ENCODE results near the gene PAOX. TPM values are rescaled to one million over a fixed set of nuclear protein-coding genes. Genes with fewer than 3 reads are reported as not detected.
"Not testable (repeated sequence)": the region's sequence is repeated elsewhere in the genome, so short reads cannot be mapped to it uniquely, and the experiment has no call there.

The PAOX gene
- total RNA-seq, 2 donors from 2014 or later = 9.7 to 11.1 TPM

GRCh38 chr10:133412381-133412711 is 33.3 kb downstream of the PAOX start:
- Histone ChIP-seq H3K27me3 (ENCODE audit: control insufficient read depth, insufficient read depth, low read length, poor library complexity, severe bottlenecking) (no peaks in the 10 kb centered on the region), H3K9me3 (ENCODE audit: control insufficient read depth, low read length) (peaks cover 70% of the 10 kb centered on the region), H3K4me1 (ENCODE audit: control insufficient read depth, insufficient read depth, low read length) (no peaks in the 10 kb centered on the region), H3K27ac (ENCODE audit: low read depth, low read length) (no peak overlapping the region), H3K4me3 (ENCODE audit: low read length) (peak overlapping the region; percentile 5), H3K9ac (ENCODE audit: extremely low read depth, low read length, poor library complexity, severe bottlenecking) (no peak overlapping the region), H3K36me3 (ENCODE audit: control insufficient read depth, insufficient read depth, low read length) (peaks cover 70% of the 10 kb centered on the region)
- Mint-ChIP-seq H3K4me1 (no peaks in the 10 kb centered on the region), H3K9me3 (peaks cover 73% of the 10 kb centered on the region), H3K4me3 (no peak overlapping the region), H3K36me3 (ENCODE audit: low read depth) (peaks cover 82% of the 10 kb centered on the region), H3K27me3 (ENCODE audit: insufficient read depth) (no peaks in the 10 kb centered on the region), H3K27ac (no peak overlapping the region)
- TF ChIP-seq CTCF (conservative IDR thresholded peaks at IDR 0.05) = no peak
- DNase-seq = no peak

- Mint-ChIP-seq H3K36me3 (ENCODE audit: low read depth) (peaks cover 73% of the 10 kb centered on the region), H3K9me3 (peaks cover 57% of the 10 kb centered on the region)
- H3K4me3 Mint-ChIP-seq = not testable (repeated sequence)
Observed at GRCh38 chr10:133414401-133414800, 35.3 kb downstream of the PAOX start.

GRCh38 chr10:133415752-133416151 is 36.7 kb downstream of the PAOX start:
- Mint-ChIP-seq H3K4me1 (no peaks in the 10 kb centered on the region), H3K27ac (no peak overlapping the region), H3K36me3 (ENCODE audit: low read depth) (peaks cover 67% of the 10 kb centered on the region), H3K27me3 (ENCODE audit: insufficient read depth) (no peaks in the 10 kb centered on the region), H3K9me3 (peaks cover 47% of the 10 kb centered on the region), H3K4me3 (no peak overlapping the region)
- TF ChIP-seq CTCF (conservative IDR thresholded peaks at IDR 0.05) = no peak
- Histone ChIP-seq H3K4me1 (ENCODE audit: control insufficient read depth, insufficient read depth, low read length) (no peaks in the 10 kb centered on the region), H3K36me3 (ENCODE audit: control insufficient read depth, insufficient read depth, low read length) (peaks cover 41% of the 10 kb centered on the region), H3K4me3 (ENCODE audit: low read length) (no peak overlapping the region), H3K27me3 (ENCODE audit: control insufficient read depth, insufficient read depth, low read length, poor library complexity, severe bottlenecking) (no peaks in the 10 kb centered on the region), H3K9ac (ENCODE audit: extremely low read depth, low read length, poor library complexity, severe bottlenecking) (no peak overlapping the region), H3K9me3 (ENCODE audit: control insufficient read depth, low read length) (peaks cover 39% of the 10 kb centered on the region), H3K27ac (ENCODE audit: low read depth, low read length) (no peak overlapping the region)
- WGBS, 2 experiments (ENCODE audit: insufficient coverage in 1 of 2, insufficient read length in 1 of 2) = 94 to 98% methylated on average over 25 of the region's 25 CpGs
- DNase-seq = peak; percentile 38

More at GRCh38 chr10:133414401-133414800, 35.3 kb downstream of the PAOX start:
- H3K4me1 ChIP-seq (ENCODE audit: control insufficient read depth, insufficient read depth, low read length); H3K27ac ChIP-seq (ENCODE audit: low read depth, low read length); DNase-seq; H3K4me1 Mint-ChIP-seq; H3K27me3 ChIP-seq (ENCODE audit: control insufficient read depth, insufficient read depth, low read length, poor library complexity, severe bottlenecking); H3K27me3 Mint-ChIP-seq (ENCODE audit: insufficient read depth); H3K27ac Mint-ChIP-seq; H3K4me3 ChIP-seq (ENCODE audit: low read length); H3K9ac ChIP-seq (ENCODE audit: extremely low read depth, low read length, poor library complexity, severe bottlenecking): not testable (repeated sequence)
- 93 to 100% methylated on average over 10 to 17 of the region's 23 CpGs for WGBS, 2 experiments (ENCODE audit: insufficient coverage in 1 of 2, insufficient read length in 1 of 2)
- H3K36me3 ChIP-seq (ENCODE audit: control insufficient read depth, insufficient read depth, low read length) = peaks cover 51% of the 10 kb centered on the region
- H3K9me3 ChIP-seq (ENCODE audit: control insufficient read depth, low read length) = peaks cover 52% of the 10 kb centered on the region

- Mint-ChIP-seq H3K9me3 (peaks cover 21% of the 10 kb centered on the region), H3K4me1 (no peaks in the 10 kb centered on the region), H3K4me3 (no peak overlapping the region), H3K27ac (no peak overlapping the region), H3K36me3 (ENCODE audit: low read depth) (peaks cover 44% of the 10 kb centered on the region), H3K27me3 (ENCODE audit: insufficient read depth) (peaks cover 17% of the 10 kb centered on the region)
- Histone ChIP-seq H3K27ac (ENCODE audit: low read depth, low read length) (no peak overlapping the region), H3K36me3 (ENCODE audit: control insufficient read depth, insufficient read depth, low read length) (peaks cover 14% of the 10 kb centered on the region), H3K9me3 (ENCODE audit: control insufficient read depth, low read length) (peaks cover 12% of the 10 kb centered on the region), H3K27me3 (ENCODE audit: control insufficient read depth, insufficient read depth, low read length, poor library complexity, severe bottlenecking) (peaks cover 7% of the 10 kb centered on the region), H3K4me1 (ENCODE audit: control insufficient read depth, insufficient read depth, low read length) (no peaks in the 10 kb centered on the region), H3K9ac (ENCODE audit: extremely low read depth, low read length, poor library complexity, severe bottlenecking) (no peak overlapping the region), H3K4me3 (ENCODE audit: low read length) (no peak overlapping the region)
- 95 to 99% methylated on average over 12 to 14 of the region's 14 CpGs for WGBS, 2 experiments (ENCODE audit: insufficient coverage in 1 of 2, insufficient read length in 1 of 2)
- TF ChIP-seq CTCF (conservative IDR thresholded peaks at IDR 0.05) = no peak
- peak; percentile 27 for DNase-seq
Observed at GRCh38 chr10:133418289-133418993, 39.4 kb downstream of the PAOX start.

Data from endodermal cell (in vitro differentiated cells).